K562 (cell line): Measurements from ENCODE around the gene QRFP. TPM values are rescaled to one million over a fixed set of nuclear protein-coding genes. Genes with fewer than 3 reads are reported as not detected.
A peak's percentile ranks its signal among the peaks of the same experiment; 100 is the strongest.

ENCODE experiments used
- BHLHE40 ChIP-seq: IDR thresholded peaks from 2 replicates; pipeline ENCODE4 v1.6.1; 2011; ENCODE audit warnings: low read length, improper control_type of control experiment
- CBFA2T3 ChIP-seq: fragments of 450-650 bp; IDR thresholded peaks from 2 replicates; pipeline ENCODE4 v1.6.1; 2017
- CGGBP1 ChIP-seq: fragments of 250-450 bp; sonication (Bioruptor Pico); IDR thresholded peaks from 2 replicates; pipeline ENCODE4 v1.9.0; 2021; ENCODE audit warnings: mild to moderate bottlenecking
- GTF2F1 ChIP-seq: IDR thresholded peaks from 2 replicates; pipeline ENCODE4 v1.6.1; 2011; ENCODE audit warnings: low read depth, low read length, improper control_type of control experiment
- POLR2AphosphoS5 ChIP-seq: IDR thresholded peaks from 2 replicates; pipeline ENCODE4 v1.6.1; 2011; ENCODE audit warnings: mild to moderate bottlenecking, low read depth, low read length, moderate library complexity; ENCODE audit not compliant: control insufficient read depth, insufficient read depth
- STAG1 ChIP-seq: sonication (generic); formaldehyde crosslinking; IDR thresholded peaks from 2 replicates; pipeline ENCODE4 v1.5.0; 2020; ENCODE audit warnings: missing genetic modification reagents, borderline replicate concordance
- STAT6 ChIP-seq: sonication (generic); formaldehyde crosslinking; IDR thresholded peaks from 2 replicates; pipeline ENCODE4 v1.8.1; 2023; ENCODE audit warnings: mild to moderate bottlenecking, missing genetic modification reagents
- YBX1 ChIP-seq: fragments of 450-650 bp; IDR thresholded peaks from 2 replicates; pipeline ENCODE4 v1.7.1; 2016; ENCODE audit warnings: mild to moderate bottlenecking
- YY1 ChIP-seq, 3 experiments: IDR thresholded peaks; 2 replicates each; pipeline ENCODE4 v1.6.1; 2011; ENCODE audit warnings: low read length in 2 of 3, mild to moderate bottlenecking in 2 of 3, moderate library complexity in 2 of 3, borderline replicate concordance in 1 of 3, control low read depth in 1 of 3, low read depth in 1 of 3; ENCODE audit not compliant: insufficient read depth in 3 of 3, insufficient replicate concordance in 2 of 3, control insufficient read depth in 1 of 3, insufficient read length in 1 of 3; ENCODE audit errors: extremely low read depth in 1 of 3
- ZNF512 ChIP-seq: IDR thresholded peaks from 2 replicates; pipeline ENCODE4 v1.6.1; 2016; ENCODE audit warnings: missing genetic modification characterization, missing compliant biosample characterization
- polyA plus RNA-seq, 8 experiments: library from polyadenylated mRNA; depleted of rRNA in 4 of 8; stranded (reverse) in 5 of 8; unstranded in 3 of 8; fragments of >200 nt; fragmentation: Nextera tagmentation in 2 of 8; fragmentation: Illumina TruSeq in 1 of 8; extraction: Ambion mirVana in 2 of 8; extraction: Trizol in 1 of 8; gene quantifications; 2 replicates each; pipeline versions ENCODE4 v1.2.1 to v1.2.3, GENCODE V29; 2011 to 2014; ENCODE audit warnings: inconsistent platforms in 1 of 8, missing spikeins in 1 of 8
- total RNA-seq, 7 experiments: library from RNA; depleted of rRNA in 6 of 7; stranded (reverse); fragments of >200 nt in 6 of 7; fragmentation: Illumina TruSeq in 2 of 7; extraction: Trizol in 2 of 7; gene quantifications; 2 replicates each; pipeline versions ENCODE4 v1.2.1 to v1.2.3, GENCODE V29; 2011 to 2021; ENCODE audit warnings: low replicate concordance in 1 of 7

Gene QRFP
- total and polyA plus RNA-seq, 9 of the 15 experiments (the other 6 are each of a cell fraction or from before 2014, with no cell fraction given): not detected

- peak; percentile 21; the same call in 1 of the 2 replicates for TF ChIP-seq STAT6 (CRISPR knock-in tag)
- no peak for TF ChIP-seq YY1 (IDR thresholded peaks at IDR 0.05; ENCODE audit: borderline replicate concordance in 1 of 3, control insufficient read depth in 1 of 3, extremely low read depth in 1 of 3, insufficient read depth in 3 of 3, insufficient read length in 1 of 3, insufficient replicate concordance in 2 of 3, low read depth in 1 of 3, low read length in 2 of 3)
- TF ChIP-seq BHLHE40: peak; percentile 63
- TF ChIP-seq CBFA2T3: no peak
- TF ChIP-seq STAG1 (CRISPR knock-in tag): no peak
- 0 out of 2 replicates have a peak, but pooled peaks have one; percentile 19 for TF ChIP-seq GTF2F1
- no peak for TF ChIP-seq YBX1
- TF ChIP-seq CGGBP1 (CRISPR knock-in tag): no peak
- TF ChIP-seq ZNF512: no peak
- no peak for TF ChIP-seq POLR2AphosphoS5
Measured at GRCh38 chr9:130919559-130920145, 23.0 kb upstream of the QRFP start (continued).
